Choroid plexus epithelial cell (primary cell): ENCODE results near the gene SEMG2.

Experiments
- DNase-seq: peaks from one replicate; pipeline ENCODE4 v3.0.0-alpha.2; 2010; ENCODE audit warnings: low read depth
- H3K4me3 ChIP-seq: 2 replicates; pipeline ENCODE4 v1.5.1; 2011; ENCODE audit warnings: low read depth, mild to moderate bottlenecking, control low read depth, low read length, moderate library complexity
- TF ChIP-seq, protein P1 (sequence below): conservative IDR thresholded peaks from 2 replicates; pipeline ENCODE4 v1.5.1; 2011; ENCODE audit warnings: low read depth, mild to moderate bottlenecking, control low read depth, inconsistent platforms, low read length, moderate library complexity

SEMG2 gene

DNA sequence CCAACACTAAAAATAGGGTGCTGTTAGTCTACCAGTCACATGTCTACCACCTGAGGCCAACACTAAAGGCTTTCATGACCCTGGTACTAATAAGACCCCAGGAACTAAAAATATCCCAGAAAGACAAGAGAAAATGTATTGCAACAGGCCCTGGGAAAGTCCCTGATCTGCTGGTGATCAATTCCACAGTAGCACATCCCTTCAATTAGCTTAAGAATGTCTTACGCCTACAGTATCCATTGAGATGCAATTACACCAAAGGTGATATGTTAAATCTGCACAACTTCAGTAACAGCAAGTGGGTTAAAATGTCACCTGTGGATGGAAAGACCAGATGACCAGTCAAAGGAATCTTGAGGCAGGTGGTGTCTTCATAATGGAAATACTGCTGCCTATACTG, 11.2 kb upstream of the SEMG2 start:
- no peak for DNase-seq
- TF ChIP-seq, protein P1, sequence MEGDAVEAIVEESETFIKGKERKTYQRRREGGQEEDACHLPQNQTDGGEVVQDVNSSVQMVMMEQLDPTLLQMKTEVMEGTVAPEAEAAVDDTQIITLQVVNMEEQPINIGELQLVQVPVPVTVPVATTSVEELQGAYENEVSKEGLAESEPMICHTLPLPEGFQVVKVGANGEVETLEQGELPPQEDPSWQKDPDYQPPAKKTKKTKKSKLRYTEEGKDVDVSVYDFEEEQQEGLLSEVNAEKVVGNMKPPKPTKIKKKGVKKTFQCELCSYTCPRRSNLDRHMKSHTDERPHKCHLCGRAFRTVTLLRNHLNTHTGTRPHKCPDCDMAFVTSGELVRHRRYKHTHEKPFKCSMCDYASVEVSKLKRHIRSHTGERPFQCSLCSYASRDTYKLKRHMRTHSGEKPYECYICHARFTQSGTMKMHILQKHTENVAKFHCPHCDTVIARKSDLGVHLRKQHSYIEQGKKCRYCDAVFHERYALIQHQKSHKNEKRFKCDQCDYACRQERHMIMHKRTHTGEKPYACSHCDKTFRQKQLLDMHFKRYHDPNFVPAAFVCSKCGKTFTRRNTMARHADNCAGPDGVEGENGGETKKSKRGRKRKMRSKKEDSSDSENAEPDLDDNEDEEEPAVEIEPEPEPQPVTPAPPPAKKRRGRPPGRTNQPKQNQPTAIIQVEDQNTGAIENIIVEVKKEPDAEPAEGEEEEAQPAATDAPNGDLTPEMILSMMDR, result no peak
- no peak overlapping the region for H3K4me3 ChIP-seq

DNA sequence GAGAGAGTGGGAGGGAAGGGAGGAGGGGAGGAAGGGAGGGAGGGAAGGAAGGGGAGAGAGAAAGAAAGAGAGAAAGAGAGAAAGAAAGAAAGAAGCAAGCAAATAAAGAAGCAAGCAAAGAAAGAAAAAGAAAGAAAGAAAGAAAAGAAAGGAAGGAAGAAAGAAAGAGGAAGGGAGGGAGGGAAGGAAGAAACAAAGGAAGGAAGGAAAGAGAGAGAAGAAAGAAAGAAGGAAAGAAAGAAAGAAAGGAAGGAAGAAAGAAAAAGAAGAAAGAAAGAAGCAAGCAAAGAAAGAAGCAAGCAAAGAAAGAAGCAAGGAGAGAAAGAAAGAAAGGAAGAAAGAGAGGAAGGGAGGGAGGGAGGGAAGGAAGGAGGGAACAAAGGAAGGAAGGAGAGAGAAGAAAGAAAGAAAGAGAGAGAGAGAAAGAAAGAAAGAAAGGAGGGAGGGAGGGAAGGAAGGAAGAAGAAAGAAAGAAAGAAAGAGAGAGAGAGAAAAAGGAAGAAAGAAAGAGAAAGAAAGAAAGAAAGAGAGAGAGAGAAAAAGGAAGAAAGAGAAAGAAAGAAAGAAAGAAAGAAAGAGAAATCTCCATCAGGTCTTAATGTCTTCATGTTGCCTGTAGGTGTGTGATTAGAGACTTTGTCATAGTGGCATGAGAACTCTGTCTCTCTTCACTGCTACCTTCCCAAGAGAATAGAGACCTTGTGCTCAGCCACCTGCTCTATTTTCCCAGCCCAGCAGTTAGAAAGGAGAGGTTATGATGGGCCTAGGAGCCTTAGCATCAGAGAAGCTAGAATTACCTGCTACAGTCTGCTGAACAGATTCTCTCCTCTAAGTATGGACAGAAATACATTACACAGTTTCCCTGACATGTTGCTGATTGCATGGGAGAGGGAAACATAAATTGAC, 9.4 kb upstream of the SEMG2 start:
- DNase-seq, result no peak
- TF ChIP-seq, protein P1, result no peak

DNA sequence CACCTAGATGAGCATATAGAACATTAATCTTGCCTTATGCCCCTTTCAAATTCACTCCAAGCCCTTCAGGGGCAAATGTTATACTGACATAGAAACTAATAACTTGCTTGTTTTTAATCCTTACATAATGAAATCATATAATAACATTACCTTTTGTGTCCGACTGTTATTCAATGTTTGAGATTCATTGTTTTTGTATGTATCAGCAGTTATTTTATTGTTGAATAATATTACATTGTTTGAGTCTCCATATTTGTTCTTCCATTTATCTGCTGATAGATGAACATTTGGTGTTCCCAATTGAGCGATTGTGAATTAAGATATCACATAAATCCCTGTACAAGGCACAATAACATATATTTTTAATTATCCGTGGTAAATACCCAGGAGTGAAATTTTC, 8.3 kb upstream of the SEMG2 start:
- no peak overlapping the region for H3K4me3 ChIP-seq
- TF ChIP-seq, protein P1, result no peak

More for the DNA sequence above, 9.4 kb upstream of the SEMG2 start:
- no peak overlapping the region for H3K4me3 ChIP-seq

GRCh38 chr20:45218124-45218523, 3.0 kb upstream of the SEMG2 start:
- DNase-seq, result no peak
- TF ChIP-seq, protein P1, result no peak
- H3K4me3 ChIP-seq, result no peak overlapping the region

More for the DNA sequence above, 8.3 kb upstream of the SEMG2 start:
- no peak for DNase-seq

GRCh38 chr20:45218636-45219035, 2.5 kb upstream of the SEMG2 start:
- H3K4me3 ChIP-seq, result no peak overlapping the region
- no peak for DNase-seq

GRCh38 chr20:45223136-45223535, 2.0 kb downstream of the SEMG2 start:
- no peak for DNase-seq
- H3K4me3 ChIP-seq, result no peak overlapping the region
- TF ChIP-seq, protein P1, result no peak

More at GRCh38 chr20:45218636-45219035, 2.5 kb upstream of the SEMG2 start:
- TF ChIP-seq, protein P1, result no peak

DNA sequence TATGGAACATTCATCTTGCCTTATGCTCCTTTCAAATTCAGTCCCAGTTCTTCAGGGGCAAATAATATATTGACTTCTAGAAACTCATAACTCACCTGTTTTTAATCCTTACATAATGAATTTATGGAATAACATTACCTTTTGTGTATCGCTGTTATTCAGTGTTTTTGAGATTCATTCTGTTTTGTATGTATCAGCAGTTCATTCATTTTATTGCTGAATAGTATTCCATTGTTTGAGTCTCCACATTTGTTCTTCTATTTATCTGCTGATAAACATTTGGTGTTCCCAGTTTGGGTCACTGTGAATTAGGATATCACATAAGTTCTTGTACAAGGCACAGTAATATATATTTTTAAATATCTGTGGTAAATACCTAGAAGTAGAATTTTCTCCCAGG, 5.1 kb downstream of the SEMG2 start:
- DNase-seq, result no peak
- TF ChIP-seq, protein P1, result no peak
- no peak overlapping the region for H3K4me3 ChIP-seq
